ENCODE measurements around the gene PALM2AKAP2.

DNA sequence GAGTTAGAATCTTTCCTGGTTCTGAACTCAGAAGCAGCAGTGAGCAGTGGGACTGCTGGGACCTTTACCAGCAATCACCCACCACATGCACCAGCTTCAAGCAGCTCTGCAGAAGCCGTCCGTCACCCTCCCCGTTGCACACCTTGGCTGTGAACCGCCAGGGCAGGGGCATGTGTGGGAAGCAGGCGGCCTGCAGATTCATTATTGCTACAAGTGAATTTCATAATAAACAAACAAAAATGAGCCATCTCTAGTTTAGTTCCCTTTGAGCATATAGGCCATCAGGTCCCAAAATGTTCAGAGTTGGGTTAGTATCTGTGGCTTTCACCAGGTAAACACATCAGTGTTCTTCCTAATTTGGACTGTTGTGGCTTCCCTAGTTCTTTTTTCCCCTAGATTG, 17.5 kb downstream of the PALM2AKAP2 start:
- TF ChIP-seq, protein P1, sequence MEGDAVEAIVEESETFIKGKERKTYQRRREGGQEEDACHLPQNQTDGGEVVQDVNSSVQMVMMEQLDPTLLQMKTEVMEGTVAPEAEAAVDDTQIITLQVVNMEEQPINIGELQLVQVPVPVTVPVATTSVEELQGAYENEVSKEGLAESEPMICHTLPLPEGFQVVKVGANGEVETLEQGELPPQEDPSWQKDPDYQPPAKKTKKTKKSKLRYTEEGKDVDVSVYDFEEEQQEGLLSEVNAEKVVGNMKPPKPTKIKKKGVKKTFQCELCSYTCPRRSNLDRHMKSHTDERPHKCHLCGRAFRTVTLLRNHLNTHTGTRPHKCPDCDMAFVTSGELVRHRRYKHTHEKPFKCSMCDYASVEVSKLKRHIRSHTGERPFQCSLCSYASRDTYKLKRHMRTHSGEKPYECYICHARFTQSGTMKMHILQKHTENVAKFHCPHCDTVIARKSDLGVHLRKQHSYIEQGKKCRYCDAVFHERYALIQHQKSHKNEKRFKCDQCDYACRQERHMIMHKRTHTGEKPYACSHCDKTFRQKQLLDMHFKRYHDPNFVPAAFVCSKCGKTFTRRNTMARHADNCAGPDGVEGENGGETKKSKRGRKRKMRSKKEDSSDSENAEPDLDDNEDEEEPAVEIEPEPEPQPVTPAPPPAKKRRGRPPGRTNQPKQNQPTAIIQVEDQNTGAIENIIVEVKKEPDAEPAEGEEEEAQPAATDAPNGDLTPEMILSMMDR (IDR thresholded peaks at IDR 0.05), result no peak
- no peak for TF ChIP-seq POLR2A (IDR thresholded peaks at IDR 0.05)
